GM10248 (cell line): ENCODE results near the gene CIDEB.
A peak's percentile ranks its signal among the peaks of the same experiment; 100 is the strongest.
"Not testable (repeated sequence)": the region's sequence is repeated elsewhere in the genome, so short reads cannot be mapped to it uniquely, and the experiment has no call there.

Source experiments
- CTCF ChIA-PET: fragments of 300-600 bp; sonication (Branson Sonifier 250); formaldehyde crosslinking; extraction: SDS; loops from one replicate; lab custom pipeline; 2021; ENCODE audit warnings: antibody characterized with exemption; lab: Yijun Ruan, JAX
- POLR2A ChIA-PET: fragments of 350-650 bp; sonication (Branson Sonifier 250); formaldehyde crosslinking; extraction: SDS; loops from one replicate; lab custom pipeline; 2020; ENCODE audit warnings: antibody characterized with exemption; lab: Yijun Ruan, JAX
- DNase-seq: peaks from one replicate; pipeline ENCODE4 v3.0.0; 2012; ENCODE audit errors: extremely low spot score
- CTCF ChIP-seq: IDR thresholded peaks from 2 replicates; pipeline ENCODE4 v1.5.1; 2012; ENCODE audit warnings: mild to moderate bottlenecking, low read depth; ENCODE audit errors: extremely low read depth, missing control alignments, control extremely low read depth

The CIDEB gene

GRCh38 chr14:24329073-24329663, 21.4 kb upstream of the CIDEB start:
- no peak for DNase-seq
- ChIA-PET CTCF (interaction anchor here (0.9 to 21.9 kb wide), 11 partner anchors 11 to 113 kb away, joined by 3 to 629 read pairs (median 3); partner anchors contain the start of genes CBLN3, CIDEB, DHRS1 and KHNYN), POLR2A (no interaction called here)
- no peak for TF ChIP-seq CTCF

- CTCF ChIA-PET: interaction anchor here (1.0 to 21.9 kb wide), 11 partner anchors 8 to 186 kb away, joined by 3 to 629 read pairs (median 4); partner anchors contain the start of genes CBLN3, CIDEB, DHRS1 and EMC9
- DNase-seq, POLR2A ChIA-PET: not testable (repeated sequence)
- TF ChIP-seq CTCF: peak; percentile 49
Observed at GRCh38 chr14:24327914-24328313, 20.1 kb upstream of the CIDEB start.

GRCh38 chr14:24327303-24327702, 19.5 kb upstream of the CIDEB start:
- ChIA-PET POLR2A (no interaction called here), CTCF (interaction anchor here (0.8 to 21.9 kb wide), 11 partner anchors 9 to 186 kb away, joined by 3 to 629 read pairs (median 4); partner anchors contain the start of genes CBLN3, CIDEB, EMC9 and KHNYN)
- TF ChIP-seq CTCF: no peak
- no peak for DNase-seq

GRCh38 chr14:24325963-24326362, 18.2 kb upstream of the CIDEB start:
- ChIA-PET CTCF (interaction anchor here (1.0 to 21.9 kb wide), 7 partner anchors 7 to 108 kb away, joined by 4 to 629 read pairs (median 7); partner anchors contain the start of genes ADCY4, CBLN3, CIDEB and KHNYN), POLR2A (no interaction called here)
- no peak for TF ChIP-seq CTCF
- DNase-seq: no peak

- DNase-seq: no peak
- no peak for TF ChIP-seq CTCF
- CTCF ChIA-PET: interaction anchor here (0.8 to 21.9 kb wide), 9 partner anchors 8 to 109 kb away, joined by 3 to 629 read pairs (median 4); partner anchors contain the start of genes ADCY4, CBLN3, CIDEB and KHNYN
- POLR2A ChIA-PET: interaction anchor here (0.7 kb wide), 1 partner anchor 112 kb away, joined by 3 read pairs; no protein-coding TSS in a partner anchor
Observed at GRCh38 chr14:24325041-24325530, 17.3 kb upstream of the CIDEB start.

GRCh38 chr14:24324024-24324423, 16.2 kb upstream of the CIDEB start:
- DNase-seq: no peak
- TF ChIP-seq CTCF: no peak
- CTCF ChIA-PET: interaction anchor here (0.8 to 21.9 kb wide), 5 partner anchors 9 to 110 kb away, joined by 3 to 629 read pairs (median 11); partner anchors contain the start of genes ADCY4, CBLN3, CIDEB and KHNYN
- POLR2A ChIA-PET: interaction anchor here (0.5 kb wide), 1 partner anchor 16 kb away, joined by 3 read pairs; the partner anchor contains the start of gene CIDEB
